HG02798 (cell line): ENCODE data around the gene HAGH.
"Not testable (repeated sequence)": the region's sequence is repeated elsewhere in the genome, so short reads cannot be mapped to it uniquely, and the experiment has no call there.

Source experiments
- ATAC-seq: cut with Tn5 transposase; IDR thresholded peaks from one replicate; pipeline ENCODE4 v1.9.1; 2021; ENCODE audit warnings: mild to moderate bottlenecking; ENCODE audit not compliant: unreplicated experiment, poor library complexity

The HAGH gene

DNA sequence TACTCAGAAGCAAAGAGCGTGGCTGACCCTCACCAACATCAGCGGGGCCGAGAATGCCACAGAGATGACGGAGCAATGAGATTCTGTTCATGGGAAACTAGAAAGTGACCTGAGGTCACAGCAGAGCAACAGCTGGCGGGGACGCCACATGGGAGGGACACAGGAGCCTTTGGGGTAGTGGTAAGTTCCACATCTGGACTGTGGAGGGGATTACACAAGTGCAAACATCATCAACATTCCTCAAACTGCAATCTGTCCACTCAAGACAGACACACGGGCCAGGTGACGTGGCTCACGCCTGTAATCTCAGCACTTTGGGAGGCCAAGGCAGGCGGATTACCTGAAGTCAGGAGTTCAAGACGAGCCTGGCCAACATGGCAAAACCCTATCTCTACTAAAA is 11.2 kb downstream of the HAGH start:
- ATAC-seq = no peak

DNA sequence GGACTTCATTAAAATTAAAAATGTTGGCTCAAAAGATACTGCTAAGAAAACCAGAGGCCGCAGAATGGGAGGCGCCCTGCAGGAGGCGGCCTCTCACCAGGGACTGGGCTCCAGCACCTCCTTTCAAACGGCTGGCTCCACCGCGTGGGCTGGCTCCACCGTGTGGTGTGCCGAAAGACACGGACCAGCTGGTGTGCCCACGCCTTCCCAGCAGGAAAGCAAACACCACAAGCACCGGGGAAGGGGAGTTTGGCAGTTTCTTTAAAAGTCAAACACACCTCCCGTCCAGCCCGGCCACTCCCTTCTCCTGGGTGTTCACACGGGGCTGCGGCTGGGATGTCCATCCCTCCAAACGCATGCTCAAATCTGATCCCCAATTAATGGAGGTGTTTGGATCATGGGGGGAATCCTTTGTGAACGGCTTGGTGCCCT is 13.9 kb downstream of the HAGH start:
- ATAC-seq = no peak

DNA sequence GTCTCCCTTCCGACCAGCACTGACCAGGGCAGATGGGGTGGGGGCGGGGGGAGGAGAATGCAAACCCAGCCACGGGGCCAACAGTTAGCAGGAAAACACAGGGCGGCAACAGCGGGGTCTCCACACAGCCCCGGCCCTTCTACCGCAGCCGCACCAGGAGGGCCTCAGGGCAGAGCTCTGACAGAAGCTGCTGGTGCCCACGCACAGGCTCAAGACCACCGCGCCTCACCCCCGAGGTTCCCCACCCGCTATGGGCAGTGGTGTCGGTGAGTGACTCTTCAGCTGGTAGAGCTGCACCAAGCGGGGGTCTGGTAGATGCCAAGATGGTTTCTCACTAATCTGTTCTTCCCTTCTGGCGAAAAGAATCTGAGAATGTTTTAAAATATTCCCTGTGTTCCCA is 16.1 kb downstream of the HAGH start:
- ATAC-seq = no peak

DNA sequence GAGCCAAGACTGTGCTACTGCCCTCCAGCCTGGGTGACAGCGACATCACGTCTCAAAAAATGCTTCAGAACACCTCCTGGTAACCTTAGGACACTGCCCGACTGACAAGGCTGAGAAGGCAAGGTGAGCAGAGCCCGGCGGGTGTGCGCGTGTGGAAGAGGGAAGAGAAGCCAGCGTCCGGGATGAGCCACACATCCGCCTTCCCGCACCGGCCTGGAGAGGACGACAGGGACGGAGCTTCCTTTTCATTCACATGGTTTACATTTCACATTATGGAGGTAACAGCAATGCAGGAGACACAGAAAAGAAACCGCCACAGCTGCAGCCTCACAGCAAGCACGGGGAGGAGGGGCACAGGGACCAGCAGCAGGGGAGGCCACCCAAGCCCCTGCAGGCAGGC is 16.5 kb downstream of the HAGH start:
- no peak for ATAC-seq

DNA sequence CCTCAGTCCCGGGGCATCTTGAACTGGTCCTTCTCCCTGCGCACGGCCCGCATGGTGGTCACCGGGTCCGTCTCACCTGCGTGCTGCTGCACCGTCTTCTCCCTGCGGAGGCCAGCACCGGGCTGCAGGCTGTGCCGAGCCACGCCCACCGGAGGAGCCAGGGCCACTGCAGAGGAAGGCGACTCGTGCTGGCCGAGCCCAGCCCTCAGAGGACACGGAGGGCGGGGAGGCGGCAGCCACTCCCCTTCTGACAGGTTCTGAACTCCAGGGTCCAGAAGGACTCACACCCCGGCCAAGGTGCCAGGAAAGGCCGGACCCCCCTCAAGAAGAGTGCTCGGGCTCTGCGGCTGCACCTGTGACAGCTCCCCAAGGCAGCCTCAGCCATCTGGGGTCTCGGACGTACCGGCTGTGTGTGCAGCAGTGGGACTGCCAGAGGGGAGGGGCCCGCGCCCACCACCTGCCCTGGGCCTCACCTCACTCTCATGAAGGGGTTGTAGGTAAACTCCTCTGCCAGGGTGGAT is 17.3 kb downstream of the HAGH start:
- ATAC-seq = no peak

DNA sequence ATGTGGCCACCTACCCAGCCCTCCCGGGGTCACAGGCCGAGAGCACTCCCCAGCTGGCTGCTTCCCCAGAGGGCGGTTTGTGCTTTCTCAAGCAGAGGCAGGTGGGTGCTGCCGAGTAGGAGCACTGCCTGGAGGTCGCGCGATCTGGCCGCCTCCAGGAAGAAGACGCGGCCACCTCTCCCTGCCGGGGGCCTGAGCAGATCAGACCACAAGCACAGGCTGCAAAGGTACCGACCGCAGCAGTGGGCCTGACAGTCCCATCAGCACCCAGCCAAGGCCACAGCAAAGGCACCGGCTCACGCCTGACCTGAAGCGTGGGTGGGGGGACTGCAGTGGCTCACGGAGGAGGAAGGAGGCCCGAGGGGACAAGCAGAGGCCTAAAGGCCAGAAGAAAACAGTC is 17.9 kb downstream of the HAGH start:
- no peak for ATAC-seq

DNA sequence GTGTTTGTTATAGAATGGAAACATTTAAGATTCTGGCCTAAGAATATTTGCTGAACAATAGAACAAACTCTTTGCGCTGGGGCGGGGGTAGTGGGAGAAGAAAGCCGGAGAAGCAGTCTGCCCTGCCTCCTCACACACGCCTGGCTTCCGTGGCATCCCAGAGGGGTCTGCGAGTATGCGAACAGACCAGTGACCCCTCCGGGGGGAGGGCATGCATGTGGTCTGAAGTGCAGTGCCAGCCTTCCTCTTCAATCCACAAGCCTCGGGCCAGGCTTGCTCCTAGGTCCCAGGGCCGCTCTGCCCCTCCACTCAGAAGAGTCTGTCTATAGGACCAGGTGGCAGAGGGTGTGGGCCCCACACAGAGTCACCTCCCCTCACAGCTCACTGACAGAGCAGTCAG is 19.0 kb downstream of the HAGH start:
- ATAC-seq = no peak

DNA sequence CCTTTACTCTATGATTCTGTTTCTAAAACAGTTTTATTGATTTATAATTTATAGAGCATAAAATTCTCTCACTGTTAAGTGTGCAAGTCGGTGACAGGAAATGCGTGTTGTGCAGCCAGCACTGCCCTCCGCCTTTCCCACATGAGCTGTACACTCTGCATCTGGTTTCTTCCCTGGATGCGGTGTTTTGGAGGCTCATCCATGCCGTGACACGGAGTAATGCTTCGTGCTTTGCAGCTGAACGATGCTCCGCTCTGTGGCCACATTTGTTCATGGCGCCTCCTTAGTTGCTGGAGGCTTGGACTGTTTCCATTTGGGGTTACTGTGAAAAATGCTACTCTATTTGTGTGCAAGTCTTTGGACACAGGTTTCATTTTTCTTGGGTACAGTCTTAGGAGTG is 25.9 kb downstream of the HAGH start:
- no peak for ATAC-seq

DNA sequence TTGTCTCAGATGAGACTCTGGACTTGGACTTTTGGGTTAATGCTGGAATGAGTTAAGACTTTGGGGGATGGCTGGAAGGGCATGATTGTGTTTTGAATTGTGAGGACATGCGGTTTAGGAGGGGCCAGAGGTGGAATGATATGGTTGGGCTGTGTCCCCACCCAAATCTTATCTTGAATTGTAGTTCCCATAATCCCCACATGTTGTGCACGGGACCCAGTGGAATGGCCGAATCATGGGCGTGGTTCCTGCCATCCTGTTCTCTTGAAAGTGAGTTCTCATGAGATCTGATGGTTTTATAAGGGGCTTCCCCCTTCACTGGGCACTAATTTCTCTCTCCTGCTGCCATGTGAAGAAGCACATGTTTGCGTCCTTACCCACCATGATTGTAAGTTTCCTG is 27.4 kb downstream of the HAGH start:
- not testable (repeated sequence) for ATAC-seq

DNA sequence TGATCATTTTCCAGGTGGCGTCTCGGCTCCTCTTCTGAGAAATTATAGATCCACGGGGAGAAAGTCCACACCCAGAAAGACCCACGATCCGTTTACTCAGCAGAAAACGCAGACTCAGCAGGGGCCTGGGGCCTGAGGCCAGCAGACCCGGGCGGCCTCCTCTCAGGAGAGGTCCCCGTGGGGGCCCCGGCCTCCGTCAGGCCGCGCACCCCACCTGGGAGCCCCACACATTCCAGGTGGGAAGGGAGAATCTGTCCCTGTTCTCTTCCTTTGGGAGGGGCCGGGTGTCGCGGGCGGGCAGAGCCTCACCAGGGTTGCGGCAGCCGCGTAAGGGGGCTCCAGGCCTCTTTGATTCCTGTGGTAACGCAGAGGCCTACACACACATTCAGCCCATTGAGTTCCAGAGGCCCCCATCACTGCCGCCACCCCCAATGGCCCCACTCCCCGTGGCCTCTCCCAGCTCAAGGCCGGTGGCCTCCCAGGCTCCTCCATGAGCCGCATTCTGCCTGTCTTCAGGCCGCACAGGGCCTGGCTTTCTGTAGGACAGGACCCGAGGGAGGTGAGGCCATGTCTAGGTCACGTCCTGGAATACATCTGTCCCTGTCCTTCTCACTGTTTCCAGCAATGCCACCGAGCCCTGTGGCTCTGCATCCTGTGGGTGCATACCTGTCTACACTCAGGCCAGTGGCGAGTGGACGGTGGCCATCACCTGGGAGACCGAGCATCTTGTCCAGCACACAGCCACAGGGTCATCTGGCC is 31.5 kb downstream of the HAGH start:
- no peak for ATAC-seq

DNA sequence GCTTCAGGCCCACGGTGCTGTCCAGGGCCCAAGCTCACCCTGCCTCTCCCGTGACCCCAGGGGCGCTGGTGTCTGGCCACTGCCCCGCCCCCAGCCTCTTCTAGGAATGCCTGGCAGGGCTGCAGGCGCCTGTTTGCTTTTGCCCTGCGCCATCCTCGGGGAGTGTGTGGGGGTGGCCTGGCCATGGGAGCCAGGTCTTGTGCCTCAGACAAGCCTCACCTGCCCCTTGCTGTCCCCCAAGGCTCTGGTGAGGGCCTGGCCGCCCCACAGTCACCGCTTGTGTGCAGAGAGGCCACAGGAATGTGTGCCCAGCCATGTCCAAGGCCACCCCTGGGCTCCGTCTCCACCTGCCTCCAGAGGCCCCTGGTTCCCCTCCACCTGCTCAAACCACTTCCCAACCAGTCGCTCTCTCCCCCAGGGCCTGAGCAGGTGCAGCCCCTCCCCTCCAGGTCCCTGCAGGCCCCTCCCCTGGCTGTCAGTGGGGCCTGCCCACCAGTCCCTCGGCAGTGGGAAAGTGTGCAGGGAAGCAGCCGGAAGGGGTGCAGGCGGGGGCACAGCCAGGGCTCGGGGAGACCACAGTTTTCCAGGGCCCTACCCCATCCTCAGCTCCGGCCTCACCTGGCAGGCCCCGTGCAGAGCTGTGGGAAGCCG is 32.3 kb downstream of the HAGH start:
- no peak for ATAC-seq

DNA sequence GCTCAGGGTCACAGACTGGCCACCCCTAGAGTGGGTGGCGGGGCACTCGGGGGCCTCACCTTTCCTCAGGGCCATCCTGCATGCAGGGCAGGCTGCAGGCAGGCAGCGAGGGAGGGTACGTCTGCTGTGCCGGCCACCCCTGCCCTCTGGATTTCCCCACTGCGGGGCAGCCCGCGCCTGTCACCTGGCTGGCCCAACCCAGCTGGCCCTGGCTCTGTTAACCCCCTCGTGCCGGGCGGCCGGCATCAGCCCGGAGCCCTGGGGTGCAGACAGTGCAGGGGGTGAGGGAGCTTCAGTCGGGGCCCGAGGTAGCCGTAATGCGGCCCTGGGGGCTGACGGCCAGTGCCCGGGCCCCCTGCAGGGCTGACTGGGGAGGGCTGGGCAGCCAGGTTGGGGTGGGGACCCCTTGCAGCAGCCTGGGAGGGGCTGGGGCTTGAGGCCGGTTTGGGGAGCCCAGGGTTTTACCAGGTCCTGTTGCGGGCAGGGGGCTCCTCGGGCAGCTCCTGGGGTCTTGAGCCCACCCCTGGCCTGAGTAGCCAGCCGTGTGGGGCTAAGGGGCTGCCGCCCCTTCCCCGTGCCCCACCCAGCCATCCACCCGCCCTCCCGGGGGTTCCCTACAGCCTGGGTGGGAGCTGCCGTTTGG is 32.9 kb downstream of the HAGH start, which contains the start of gene IGFALS:
TSS of gene IGFALS (minus strand) at position 128 of the 643 bp plus-strand sequence. CDS start at position 75, 53 bp downstream.
- ATAC-seq = no peak

DNA sequence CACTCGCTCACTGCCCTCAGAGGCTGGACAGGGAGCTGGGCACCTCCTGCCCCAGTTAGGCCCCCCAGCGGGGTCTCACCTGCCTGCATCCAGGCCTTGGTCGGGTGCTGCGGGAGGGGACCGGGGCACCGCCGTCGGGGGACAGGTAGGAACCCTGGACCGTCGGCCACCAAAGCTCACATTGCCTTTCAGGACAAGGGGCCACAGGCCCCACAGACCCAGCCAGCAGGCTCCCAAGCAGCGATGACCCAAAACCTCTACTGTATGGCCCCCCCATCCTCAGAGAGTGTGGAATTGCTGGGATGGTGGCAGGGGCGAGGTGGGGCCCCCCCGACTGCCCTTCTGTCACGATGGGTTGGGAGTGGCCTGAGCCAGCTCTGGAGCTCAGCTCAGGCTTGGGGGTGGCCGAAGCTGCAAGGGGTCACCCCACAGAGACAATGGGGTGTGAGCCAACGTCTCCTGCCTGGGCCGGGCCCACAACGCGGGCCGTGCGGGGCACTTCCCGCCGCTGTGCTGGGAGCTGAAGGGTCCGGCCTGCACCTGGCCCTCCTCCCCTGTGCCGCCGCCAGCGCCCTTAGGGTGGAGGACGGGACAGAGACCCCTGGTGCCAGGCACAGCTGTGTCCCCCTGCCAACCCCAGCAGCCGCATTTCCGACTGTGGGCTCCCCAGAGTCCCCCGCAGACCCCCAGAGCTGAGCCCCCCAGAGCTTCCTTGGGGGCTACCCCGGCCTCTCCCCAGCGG is 33.6 kb downstream of the HAGH start:
- ATAC-seq = no peak

DNA sequence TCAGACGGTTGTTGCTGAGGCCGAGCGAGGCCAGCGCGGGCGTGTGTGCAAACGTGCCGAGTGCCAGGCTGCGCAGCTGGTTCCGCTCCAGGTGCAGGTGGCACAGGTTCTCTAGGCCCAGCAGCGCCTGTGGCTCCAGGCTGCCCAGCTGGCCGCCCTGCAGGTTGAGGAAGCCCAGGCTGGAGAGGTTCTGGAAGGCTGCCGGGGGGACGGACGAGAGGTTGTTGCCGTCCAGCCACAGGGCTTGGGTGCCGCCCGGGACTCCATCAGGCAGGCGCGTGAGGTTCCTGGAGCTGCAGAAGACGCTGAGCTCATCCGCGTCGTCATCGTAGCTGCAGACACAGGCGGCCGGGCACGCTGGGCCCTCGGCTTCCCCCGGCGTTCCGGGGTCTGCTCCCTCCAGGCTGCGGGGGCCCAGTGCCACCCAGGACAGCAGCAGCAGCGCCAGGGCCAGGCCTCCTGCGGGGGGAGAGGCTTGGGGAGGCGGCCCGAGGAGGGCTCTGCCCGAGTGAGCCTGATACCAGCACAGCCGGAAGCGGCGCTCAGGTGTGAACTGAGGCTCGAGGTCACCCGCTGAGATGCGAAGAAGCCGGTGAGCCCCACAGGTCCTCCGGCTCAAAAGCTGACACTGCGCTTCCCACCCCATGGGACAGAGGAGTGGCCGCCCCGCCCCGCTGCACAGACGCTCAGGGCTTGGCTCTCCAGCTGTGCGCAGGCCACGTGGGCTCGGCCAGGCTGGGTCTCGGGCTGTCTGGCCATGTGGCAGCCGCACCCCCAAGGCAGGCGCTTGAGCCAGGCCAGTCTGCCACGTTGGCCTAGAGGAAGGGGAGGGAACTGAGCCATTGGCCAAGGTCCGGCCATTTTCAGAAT is 34.4 kb downstream of the HAGH start:
- ATAC-seq = no peak

DNA sequence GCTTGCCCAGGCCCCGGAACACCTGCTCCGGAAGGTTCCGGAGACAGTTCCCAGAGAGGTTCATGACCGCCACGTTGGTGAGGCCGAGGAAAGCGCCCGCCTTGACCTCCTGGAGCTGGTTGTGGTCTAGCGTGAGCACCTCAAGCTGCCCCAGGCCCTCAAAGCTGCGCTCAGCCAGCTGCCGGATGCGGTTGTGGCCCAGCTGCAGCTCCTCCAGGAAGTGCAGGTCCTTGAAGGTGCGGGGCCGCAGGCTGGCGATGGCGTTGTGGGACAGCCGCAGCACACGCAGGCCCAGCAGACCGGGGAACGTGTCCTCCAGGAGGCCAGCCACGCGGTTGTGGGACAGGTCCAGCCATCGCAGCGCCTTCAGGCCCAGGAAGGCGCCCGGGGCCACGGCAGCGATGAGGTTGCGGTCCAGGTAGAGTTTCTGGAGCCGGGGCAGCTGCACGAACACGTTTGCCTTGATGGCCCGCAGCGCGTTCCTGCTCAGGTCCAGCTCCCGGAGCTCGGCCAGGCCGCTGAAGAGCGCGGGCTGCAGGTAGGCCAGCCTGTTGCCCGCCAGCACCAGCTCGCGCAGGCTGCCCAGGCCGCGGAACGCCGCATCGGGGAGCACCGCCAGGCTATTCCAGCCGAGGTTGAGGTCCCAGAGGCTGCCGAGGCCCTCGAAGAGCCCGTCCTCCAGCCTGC is 35.2 kb downstream of the HAGH start:
- ATAC-seq = no peak

DNA sequence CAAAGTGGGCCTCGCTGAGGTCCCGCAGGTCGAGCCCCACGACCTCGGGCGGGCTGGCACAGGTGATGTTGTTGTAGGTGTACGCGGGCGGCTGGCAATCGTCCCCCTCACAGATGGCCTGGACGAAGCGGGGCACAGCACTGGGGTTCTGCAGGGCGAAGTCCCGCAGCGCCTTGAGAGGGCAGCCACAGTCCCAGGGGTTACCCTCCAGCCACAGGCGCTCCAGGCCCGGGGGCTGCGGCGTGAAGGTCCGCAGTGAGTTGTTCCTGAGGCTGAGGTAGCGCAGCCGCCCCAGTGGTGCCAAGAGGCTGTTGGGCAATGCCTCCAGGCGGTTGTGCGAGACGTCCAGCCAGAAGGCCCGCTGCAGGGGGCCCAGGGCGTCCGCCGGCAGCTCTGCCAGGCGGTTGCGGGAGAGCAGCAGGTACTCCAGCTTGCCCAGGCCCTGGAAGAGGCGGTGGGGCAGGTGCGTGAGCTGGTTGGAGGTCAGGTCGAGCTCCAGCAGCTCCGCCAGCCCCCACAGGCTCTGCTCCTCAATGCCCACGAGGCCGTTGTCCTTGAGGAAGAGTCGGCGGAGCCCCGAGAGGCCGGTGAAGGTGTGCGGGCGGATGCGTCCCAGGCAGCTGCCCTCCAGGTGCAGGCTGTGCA is 35.9 kb downstream of the HAGH start:
- no peak for ATAC-seq

DNA sequence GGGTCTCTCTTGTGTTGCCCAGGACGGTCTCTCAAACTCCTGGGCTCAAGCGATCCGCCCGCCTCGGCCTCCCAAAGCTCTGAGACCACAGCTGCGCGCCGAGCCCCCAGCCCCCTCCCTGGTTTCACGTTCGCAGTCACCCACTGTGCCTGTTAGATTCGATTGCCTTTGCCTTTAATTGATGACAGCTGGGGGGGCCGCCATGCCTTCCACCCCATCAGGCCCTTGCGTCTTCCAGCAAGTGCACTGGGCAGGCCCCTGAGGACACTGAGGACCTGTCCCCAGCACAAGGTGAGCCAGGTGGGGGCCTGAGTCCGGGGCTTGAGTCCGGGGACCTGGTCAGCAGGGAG is 36.4 kb downstream of the HAGH start:
- ATAC-seq = no peak

DNA sequence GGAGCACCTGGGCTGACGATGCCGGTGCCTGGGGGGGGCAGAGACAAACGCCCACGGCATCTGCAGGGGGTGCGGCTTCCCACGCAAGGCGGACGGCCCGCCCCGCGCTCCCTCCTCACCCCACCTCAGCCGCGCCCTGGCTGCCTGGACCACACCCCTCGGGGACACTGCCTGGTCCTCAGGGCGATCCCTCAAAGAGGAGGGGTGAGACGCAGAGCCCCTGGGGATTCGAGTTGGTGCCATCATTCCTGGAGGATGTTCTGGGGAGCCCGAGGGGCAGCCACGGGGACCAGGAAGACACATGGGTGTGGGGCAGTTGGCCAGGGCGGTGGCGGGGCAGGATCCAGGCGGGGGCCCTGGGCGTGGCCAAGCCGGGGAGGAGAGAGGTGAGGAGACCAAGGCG is 37.0 kb downstream of the HAGH start:
- no peak for ATAC-seq

DNA sequence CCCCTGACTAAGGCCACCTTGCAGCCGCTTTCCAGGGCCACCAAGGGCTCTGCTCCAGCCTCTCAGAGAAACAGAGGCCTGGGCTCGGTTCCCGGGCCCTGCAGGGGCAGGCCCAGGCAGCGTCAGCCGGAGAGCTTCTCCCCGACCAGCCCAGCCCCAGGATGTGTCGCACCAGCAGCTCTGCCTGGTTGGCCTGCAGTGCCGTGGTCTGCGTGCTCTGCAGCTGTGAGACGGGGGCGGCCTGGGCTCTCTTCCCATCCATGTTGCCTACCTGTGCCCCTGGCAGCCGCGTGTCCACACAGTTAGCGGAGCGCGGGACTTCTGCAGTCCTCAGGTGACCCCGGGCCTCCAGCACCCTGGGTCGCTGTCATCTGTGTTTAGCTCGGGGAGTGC is 37.9 kb downstream of the HAGH start:
- no peak for ATAC-seq
